HG02610 (cell line): ENCODE results near the gene PIWIL4.
A peak's percentile ranks its signal among the peaks of the same experiment; 100 is the strongest.

Source experiments
- ATAC-seq: cut with Tn5 transposase; IDR thresholded peaks from one replicate; pipeline ENCODE4 v1.9.1; 2021; ENCODE audit warnings: mild to moderate bottlenecking, moderate library complexity; ENCODE audit not compliant: unreplicated experiment

The PIWIL4 gene

DNA sequence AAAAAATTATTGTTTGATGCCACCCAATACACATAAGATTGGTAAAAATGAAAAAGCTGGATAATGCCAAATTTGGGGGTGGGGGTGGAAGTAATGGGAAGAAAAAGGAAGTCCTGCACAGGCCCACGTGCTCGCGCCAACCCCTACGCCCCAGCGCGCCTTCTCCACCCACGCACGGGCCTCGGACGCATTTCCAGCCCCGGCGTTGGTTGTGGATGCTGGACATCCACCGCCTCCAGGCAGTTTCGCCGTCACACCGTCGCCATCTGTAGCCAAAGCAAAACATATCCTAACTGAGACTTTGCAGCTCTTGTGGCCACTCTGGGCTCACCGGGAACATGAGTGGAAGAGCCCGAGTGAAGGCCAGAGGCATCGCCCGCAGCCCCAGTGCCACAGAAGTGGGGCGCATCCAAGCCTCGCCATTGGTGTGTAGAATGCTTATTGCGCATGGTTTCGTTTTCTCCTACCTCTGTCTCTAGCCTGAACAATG lies at the start of gene PIWIL4:
TSS of gene PIWIL4 (plus strand) at position 188 of the 490 bp plus-strand sequence. CDS start at position 339, 151 bp downstream.
- ATAC-seq: no peak

DNA sequence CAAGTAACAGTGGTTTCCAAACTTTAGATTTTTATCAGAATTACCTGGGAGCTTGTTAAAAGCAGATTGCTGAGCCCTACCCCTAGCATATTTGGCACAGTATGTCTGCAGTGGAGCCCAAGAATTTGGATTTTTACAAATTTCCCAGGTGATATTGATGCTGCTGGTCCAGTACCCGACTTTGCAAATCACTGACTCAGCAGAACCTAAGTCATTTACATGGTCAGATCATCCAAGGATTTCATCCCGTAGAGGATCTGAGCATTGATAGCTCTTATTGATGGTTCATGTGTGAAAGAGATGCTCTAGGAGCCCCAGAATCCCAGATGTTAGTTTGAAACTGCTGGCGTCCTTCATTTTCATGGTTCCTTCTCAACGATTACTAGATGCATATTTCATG lies 48.9 kb upstream of the PIWIL4 start:
- no peak for ATAC-seq

DNA sequence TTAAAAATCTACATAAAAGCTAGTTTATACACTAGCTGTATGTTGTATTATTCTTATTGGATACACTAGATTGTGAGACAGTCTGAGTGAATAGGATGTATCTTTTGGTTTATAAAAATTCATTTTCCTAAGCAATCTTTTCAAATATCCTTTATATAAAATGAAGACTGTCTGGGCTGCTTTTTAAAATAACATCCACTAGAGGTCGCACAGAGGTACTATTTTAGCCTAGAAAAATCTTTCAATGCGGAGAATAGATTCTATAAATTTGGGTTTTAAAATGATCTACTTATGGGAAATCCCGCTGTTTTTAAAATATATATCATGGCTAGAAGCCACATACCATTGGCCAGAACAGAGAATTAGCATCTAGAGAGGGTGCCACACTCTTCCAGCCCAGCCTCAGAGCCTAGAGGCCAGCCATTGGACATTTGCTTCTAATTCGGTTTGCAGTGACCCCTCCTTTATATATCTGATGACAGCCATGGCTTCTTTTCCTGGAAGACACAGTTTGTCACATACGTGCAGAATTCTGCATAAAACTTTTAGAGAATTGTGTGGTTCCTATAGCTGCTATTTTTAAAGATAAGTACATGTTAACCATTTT lies 47.6 kb upstream of the PIWIL4 start:
- no peak for ATAC-seq

DNA sequence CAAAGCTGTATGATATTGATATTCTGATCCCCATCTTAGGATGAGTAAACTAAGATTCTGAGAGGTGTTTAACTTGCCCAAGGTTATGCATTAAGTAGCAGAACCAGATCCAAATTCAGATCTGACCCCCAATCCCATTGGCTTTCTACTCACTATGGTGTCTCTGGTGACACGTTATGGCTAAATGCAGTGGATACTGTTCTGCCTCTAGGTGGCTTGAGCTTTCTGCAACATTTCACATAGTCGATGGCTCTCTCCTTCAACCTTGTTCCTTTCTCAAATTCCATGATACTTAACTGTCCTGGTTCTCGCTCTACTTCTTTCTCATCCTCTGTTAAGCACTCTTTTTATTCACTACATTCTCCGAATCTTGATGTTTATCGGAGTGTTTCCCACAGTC lies 45.5 kb upstream of the PIWIL4 start:
- ATAC-seq: no peak

DNA sequence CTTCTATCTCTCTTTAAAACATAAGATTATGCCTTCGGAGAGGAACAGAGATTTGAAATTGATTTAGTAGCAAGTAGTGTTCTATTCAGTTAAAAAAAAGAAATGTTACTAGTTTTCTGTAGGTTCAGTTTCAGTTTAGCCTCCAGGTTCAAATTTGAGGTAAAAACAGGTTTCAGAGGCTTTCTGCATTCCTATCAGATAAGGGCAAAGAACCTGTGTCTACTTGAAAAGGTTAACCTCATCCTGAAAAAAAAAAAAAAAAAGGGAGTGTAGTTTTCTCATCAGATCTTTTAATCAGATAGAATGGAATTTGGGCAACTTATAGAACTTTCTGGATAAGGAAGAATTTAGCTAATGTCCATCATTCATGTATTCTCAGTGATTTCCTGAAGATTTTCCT lies 42.8 kb upstream of the PIWIL4 start:
- no peak for ATAC-seq

DNA sequence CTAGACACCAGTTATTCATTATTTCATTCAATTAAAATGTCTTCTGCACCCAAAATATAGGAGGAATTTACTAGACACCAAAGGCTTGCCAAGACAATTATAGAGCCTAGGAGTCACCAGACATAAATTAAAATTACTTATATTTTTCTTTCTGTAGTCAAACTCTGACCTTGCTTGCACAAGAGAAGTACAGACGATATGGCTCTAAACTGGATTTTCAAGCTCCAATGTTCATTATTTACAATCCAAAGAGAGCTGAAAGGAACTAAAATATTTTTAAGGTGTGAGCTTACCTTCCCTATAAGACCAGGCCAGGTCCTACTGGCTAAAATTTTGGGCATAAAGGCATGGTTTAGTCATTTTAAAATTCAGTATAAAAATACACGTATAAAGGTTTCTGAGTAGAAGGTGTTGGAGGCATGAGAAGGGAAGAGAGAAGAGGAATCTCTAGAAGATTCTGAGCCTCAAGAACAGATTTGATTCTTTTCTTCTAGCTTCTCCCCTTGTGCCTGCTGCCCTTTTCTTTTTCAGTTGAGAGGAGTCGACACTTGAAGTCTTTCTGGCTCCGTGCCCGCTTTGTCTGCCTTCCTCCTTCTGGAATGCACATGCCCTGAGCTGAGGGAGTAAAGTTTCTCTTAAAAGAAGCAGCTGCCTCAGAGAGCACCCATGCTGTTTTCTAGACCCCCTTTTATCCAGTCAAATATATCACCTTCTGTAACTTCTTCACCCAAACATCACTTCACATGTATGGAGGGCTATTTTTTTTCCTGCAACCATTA lies 41.4 kb upstream of the PIWIL4 start:
- no peak for ATAC-seq

DNA sequence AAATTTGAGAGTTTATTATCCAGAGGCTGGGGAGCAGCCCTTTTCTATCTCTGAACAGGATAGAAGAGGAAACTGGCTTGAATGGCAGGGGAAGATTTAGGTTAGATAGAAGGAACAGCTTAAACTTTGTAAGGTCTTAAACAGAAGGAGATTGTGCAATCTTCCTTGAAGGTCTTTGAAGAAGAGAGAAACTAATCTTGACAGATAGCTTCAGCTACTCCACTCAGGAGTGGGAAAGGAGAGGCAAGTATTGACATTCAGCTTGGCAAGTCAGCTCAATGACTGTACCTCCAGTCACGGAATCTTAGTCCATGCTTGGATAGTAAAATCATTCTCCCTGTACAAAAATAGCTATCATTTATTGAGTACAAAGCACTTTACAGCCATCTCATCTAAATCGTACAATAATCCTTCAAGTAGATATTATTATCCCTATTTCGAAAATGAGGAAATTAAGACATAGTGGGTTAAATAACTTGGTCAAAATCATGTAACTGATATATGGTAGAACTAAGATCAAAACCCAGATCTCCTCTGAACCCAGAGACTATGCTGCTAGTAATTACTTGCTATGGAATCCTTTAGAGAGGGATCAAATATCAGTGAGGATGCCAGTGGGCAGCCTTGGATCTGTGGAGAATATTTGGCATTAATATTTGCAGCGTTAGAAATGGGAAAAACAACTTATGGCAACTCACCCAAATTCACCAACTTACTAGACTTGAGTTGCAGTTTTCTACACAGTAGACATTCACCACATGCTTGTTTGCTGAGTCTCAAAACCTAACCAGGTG lies 40.3 kb upstream of the PIWIL4 start:
- no peak for ATAC-seq

DNA sequence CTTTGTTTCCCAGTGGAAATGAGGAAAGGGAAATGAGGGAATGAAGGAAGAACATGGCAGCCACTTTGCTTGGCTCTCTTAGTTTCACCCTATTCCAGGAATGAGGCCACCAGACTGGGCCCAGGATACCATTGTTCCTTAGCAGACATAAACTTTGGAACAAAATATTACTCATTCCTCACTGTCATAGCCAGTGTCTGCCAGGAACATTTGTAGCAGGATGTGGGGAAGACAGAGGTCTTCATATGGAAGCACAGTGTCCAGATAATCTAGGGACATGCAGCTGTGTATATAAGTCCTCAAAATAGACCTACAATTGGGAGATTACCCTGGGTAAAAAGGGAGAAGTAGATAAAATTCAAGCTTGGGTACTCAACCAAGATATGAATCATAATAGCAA lies 38.6 kb upstream of the PIWIL4 start:
- no peak for ATAC-seq

DNA sequence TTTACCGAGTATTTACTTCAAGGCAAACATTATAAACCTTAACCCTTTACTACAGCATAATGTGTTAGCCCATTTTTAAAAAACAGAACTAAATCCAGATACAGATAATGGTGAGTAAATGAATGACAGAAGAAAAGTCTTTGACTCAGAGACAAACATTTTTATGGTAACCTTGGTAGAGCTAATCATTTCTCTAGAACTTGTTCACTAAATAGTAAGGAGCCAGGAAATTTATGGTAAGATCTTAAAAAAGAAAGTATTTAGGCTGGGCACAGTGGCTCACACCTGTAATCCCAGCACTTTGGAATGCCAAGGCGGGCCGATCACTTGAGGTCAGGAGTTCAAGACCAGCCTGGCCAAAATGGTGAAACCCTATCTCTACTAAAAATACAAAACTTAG lies 35.0 kb upstream of the PIWIL4 start:
- ATAC-seq: no peak

DNA sequence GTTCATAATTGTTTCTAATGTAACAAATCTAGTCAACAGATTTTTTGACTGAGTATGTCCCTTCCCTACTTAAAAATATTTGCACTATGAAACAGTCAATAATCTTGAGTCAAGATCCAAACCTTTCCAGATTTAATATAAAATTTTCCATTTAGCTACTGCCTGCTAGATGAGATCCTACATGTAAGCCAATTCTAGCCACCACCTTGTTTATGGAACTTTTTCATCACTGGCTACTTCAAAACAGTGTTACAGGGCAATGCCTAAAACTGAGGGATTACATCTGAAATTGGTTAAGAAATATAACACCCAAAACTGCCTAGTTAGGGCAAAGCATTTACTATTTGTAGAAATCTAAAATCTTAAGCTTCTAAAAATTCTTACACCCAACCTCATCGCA lies 34.0 kb upstream of the PIWIL4 start:
- ATAC-seq: no peak

DNA sequence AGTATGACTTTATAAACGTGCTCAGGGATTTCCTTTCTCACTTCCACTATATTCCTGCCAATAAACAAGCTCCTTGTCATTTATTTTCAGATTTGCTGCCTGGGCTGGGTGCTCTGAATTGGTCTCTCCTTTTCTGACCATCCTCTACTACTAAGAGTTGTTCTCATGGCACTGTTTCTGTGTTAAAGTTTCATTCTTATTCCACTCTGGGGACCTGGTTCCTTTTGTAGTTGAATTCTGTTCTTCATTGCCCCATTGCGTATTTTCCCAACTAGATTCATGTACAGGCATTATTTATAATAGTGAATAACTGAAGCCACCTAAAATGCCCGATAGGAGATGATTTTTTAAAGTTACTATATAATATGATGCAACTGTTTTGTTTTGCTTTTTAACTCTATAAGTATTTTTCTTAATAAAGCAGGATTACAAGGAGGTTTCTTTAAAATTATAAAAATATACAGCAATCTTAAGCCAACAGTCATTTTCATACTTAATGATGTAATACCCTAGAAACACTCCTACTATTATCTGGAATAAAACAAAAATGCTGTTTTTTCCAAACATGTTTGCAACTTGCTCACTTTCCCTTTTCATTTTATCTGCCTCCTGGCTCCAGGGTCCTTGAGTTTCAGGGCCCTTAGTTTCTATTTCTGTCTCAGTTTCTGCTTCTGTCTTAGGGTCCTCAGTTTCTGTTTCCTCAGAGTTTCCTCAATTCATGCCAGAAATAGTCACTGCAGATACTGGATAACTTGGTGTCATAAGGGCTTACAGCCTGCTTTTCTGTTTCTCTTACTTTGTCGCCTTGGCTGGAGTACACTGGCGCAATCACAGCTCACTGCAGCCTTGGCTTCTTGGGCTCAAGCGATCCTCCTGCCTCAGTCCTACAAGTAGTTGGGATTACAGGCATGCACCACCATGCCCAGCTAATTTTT lies 33.2 kb upstream of the PIWIL4 start:
- ATAC-seq: no peak

DNA sequence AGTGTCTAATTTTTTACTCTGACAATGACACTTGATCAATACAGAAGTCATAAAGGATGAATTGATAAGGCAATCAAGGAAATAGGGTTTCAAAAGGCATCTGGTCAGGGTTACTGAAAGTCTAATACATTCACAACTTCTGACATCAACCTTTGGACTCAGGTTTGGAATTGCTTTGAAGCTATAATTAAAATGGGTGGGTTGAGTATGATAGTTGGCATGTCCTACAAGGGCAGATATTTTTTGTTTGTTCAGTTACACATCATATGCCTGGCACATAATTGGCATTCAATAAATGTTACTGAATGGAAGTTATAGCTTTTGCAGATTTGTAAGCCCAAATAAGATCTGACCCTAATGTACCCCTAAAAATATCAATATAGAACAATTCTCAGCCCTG lies 30.8 kb upstream of the PIWIL4 start:
- no peak for ATAC-seq

DNA sequence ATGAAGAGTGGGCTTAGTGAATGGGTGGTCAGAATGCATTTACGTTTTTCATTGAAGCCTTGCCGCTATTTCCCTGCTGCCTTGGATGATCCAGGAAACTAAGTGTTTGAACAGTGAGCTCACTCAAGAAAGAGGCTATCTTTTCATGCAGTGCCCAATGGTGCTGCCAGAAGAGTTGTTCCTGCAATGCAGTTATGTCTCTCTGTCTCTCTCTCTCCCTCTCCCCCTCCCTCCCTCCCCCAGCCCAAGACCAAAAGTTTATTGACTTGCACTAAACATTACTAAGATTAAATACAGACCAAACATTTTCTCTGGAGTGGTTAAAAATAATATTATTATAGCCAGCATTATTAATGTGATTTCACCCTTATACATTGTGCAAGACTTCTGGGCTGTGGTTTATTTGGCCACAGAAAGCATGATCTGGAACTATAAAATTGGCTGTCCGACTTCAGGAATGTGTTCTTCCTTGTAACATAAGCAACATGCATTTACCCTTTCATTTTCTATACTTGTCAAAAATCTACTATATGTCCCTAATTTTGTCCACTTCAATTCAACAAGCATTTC lies 30.1 kb upstream of the PIWIL4 start:
- ATAC-seq: no peak

DNA sequence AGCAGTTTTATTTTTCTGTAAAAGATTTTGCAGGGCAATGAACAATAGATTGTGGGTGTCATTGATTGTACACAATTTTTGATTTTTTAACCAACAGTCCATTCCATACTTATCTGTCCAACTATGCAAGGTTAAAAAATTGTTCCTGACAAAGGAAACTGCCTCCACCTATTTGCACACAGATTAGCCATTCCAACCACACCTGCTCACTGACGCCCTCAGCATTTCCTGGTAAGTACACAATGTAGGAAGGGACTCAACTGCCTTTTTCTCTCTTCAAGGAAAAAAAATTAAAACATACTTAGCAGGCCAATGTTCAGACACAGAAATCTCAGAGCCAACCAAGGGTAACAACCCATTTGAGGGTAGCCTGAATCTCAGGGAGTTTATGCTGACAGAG lies 27.7 kb upstream of the PIWIL4 start:
- no peak for ATAC-seq

DNA sequence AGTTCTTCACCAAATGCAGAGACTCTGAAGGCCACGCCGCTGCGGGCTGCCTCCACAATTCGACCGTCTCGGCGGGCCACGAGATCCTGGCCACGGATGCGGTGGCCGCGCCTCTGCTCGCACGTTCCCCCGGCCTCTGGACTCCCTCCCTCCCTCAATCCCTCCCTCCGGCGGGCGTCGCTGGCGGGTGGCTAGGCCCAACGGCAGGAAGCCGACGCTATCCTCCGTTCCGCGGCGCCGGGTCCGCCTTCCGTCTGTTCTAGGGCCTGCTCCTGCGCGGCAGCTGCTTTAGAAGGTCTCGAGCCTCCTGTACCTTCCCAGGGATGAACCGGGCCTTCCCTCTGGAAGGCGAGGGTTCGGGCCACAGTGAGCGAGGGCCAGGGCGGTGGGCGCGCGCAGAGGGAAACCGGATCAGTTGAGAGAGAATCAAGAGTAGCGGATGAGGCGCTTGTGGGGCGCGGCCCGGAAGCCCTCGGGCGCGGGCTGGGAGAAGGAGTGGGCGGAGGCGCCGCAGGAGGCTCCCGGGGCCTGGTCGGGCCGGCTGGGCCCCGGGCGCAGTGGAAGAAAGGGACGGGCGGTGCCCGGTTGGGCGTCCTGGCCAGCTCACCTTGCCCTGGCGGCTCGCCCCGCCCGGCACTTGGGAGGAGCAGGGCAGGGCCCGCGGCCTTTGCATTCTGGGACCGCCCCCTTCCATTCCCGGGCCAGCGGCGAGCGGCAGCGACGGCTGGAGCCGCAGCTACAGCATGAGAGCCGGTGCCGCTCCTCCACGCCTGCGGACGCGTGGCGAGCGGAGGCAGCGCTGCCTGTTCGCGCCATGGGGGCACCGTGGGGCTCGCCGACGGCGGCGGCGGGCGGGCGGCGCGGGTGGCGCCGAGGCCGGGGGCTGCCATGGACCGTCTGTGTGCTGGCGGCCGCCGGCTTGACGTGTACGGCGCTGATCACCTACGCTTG lies 23.2 kb upstream of the PIWIL4 start, which contains the start of gene FUT4:
TSS of gene FUT4 (plus strand) at position 227 of the 951 bp plus-strand sequence. CDS start at position 440, 213 bp downstream.
- ATAC-seq: peak; percentile 87

DNA sequence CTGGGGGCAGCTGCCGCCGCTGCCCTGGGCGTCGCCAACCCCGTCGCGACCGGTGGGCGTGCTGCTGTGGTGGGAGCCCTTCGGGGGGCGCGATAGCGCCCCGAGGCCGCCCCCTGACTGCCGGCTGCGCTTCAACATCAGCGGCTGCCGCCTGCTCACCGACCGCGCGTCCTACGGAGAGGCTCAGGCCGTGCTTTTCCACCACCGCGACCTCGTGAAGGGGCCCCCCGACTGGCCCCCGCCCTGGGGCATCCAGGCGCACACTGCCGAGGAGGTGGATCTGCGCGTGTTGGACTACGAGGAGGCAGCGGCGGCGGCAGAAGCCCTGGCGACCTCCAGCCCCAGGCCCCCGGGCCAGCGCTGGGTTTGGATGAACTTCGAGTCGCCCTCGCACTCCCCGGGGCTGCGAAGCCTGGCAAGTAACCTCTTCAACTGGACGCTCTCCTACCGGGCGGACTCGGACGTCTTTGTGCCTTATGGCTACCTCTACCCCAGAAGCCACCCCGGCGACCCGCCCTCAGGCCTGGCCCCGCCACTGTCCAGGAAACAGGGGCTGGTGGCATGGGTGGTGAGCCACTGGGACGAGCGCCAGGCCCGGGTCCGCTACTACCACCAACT lies 22.4 kb upstream of the PIWIL4 start:
- ATAC-seq: no peak

DNA sequence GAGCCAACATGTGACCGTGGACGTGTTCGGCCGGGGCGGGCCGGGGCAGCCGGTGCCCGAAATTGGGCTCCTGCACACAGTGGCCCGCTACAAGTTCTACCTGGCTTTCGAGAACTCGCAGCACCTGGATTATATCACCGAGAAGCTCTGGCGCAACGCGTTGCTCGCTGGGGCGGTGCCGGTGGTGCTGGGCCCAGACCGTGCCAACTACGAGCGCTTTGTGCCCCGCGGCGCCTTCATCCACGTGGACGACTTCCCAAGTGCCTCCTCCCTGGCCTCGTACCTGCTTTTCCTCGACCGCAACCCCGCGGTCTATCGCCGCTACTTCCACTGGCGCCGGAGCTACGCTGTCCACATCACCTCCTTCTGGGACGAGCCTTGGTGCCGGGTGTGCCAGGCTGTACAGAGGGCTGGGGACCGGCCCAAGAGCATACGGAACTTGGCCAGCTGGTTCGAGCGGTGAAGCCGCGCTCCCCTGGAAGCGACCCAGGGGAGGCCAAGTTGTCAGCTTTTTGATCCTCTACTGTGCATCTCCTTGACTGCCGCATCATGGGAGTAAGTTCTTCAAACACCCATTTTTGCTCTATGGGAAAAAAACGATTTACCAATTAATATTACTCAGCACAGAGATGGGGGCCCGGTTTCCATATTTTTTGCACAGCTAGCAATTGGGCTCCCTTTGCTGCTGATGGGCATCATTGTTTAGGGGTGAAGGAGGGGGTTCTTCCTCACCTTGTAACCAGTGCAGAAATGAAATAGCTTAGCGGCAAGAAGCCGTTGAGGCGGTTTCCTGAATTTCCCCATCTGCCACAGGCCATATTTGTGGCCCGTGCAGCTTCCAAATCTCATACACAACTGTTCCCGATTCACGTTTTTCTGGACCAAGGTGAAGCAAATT lies 21.7 kb upstream of the PIWIL4 start:
- ATAC-seq: no peak

DNA sequence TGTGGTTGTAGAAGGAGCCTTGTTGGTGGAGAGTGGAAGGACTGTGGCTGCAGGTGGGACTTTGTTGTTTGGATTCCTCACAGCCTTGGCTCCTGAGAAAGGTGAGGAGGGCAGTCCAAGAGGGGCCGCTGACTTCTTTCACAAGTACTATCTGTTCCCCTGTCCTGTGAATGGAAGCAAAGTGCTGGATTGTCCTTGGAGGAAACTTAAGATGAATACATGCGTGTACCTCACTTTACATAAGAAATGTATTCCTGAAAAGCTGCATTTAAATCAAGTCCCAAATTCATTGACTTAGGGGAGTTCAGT lies 21.1 kb upstream of the PIWIL4 start:
- ATAC-seq: no peak
